GM23338 (cell line): ENCODE data around the gene SNRPA1. TPM values are rescaled to one million over a fixed set of nuclear protein-coding genes. Genes with fewer than 3 reads are reported as not detected.

ENCODE experiments used
- ATAC-seq: fragments of 200-7000 bp; cut with Tn5 transposase; 3 replicates; pipeline ENCODE4 v1.9.1; 2020
- DNase-seq: peaks from one replicate; pipeline ENCODE4 v3.0.0-alpha.2; 2015; ENCODE audit warnings: low spot score
- H2AFZ ChIP-seq: fragments of 200-600 bp; sonication (generic); 2 replicates; pipeline ENCODE4 v1.8.0; 2016; ENCODE audit warnings: antibody characterized with exemption, mild to moderate bottlenecking, moderate library complexity
- H3F3A ChIP-seq: fragments of 200-600 bp; sonication (generic); replicated peaks from 2 replicates; pipeline ENCODE4 v1.8.0; 2017; ENCODE audit warnings: antibody characterized with exemption, mixed run types, low read depth
- H3K27ac ChIP-seq: fragments of 200-600 bp; sonication (generic); 2 replicates; pipeline ENCODE4 v1.6.1; 2016; ENCODE audit warnings: low read depth
- H3K27me3 ChIP-seq: fragments of 200-600 bp; sonication (generic); 2 replicates; pipeline ENCODE4 v1.8.0; 2016; ENCODE audit warnings: mild to moderate bottlenecking, mixed run types, moderate library complexity; ENCODE audit not compliant: insufficient read depth
- H3K36me3 ChIP-seq: fragments of 200-600 bp; sonication (generic); 2 replicates; pipeline ENCODE4 v1.8.0; 2016; ENCODE audit warnings: mild to moderate bottlenecking; ENCODE audit not compliant: insufficient read depth
- H3K4me1 ChIP-seq: fragments of 200-600 bp; sonication (generic); 2 replicates; pipeline ENCODE4 v1.8.0; 2016; ENCODE audit warnings: mild to moderate bottlenecking, moderate library complexity; ENCODE audit not compliant: insufficient read depth
- H3K4me2 ChIP-seq: fragments of 200-600 bp; sonication (generic); 2 replicates; pipeline ENCODE4 v1.7.1; 2017; ENCODE audit warnings: mixed run types
- H3K4me3 ChIP-seq: fragments of 200-600 bp; sonication (generic); 2 replicates; pipeline ENCODE4 v1.6.1; 2016; ENCODE audit warnings: mixed run types
- H3K79me2 ChIP-seq: fragments of 200-600 bp; sonication (generic); replicated peaks from 2 replicates; pipeline ENCODE4 v1.8.0; 2017; ENCODE audit warnings: mild to moderate bottlenecking; ENCODE audit not compliant: insufficient read depth
- H3K9me2 ChIP-seq: fragments of 200-600 bp; sonication (generic); 2 replicates; pipeline ENCODE4 v1.8.0; 2017; ENCODE audit not compliant: insufficient read depth
- H4K20me1 ChIP-seq: fragments of 200-600 bp; sonication (generic); replicated peaks from 2 replicates; pipeline ENCODE4 v1.8.0; 2017; ENCODE audit warnings: mild to moderate bottlenecking; ENCODE audit not compliant: insufficient read depth
- H3K27ac Mint-ChIP-seq: 2 replicates; pipeline ENCODE4 v1.8.0; 2020; ENCODE audit warnings: inconsistent platforms, mild to moderate bottlenecking, moderate library complexity, mixed read lengths
- H3K27me3 Mint-ChIP-seq: 3 replicates; pipeline ENCODE4 v1.8.0; 2022; ENCODE audit warnings: low read depth, mild to moderate bottlenecking, moderate library complexity, mixed read lengths, inconsistent platforms; ENCODE audit not compliant: insufficient read depth, poor library complexity
- H3K36me3 Mint-ChIP-seq: 3 replicates; pipeline ENCODE4 v1.8.0; 2021; ENCODE audit warnings: low read depth, mild to moderate bottlenecking, inconsistent platforms, moderate library complexity, mixed read lengths
- H3K4me1 Mint-ChIP-seq: 3 replicates; pipeline ENCODE4 v1.8.0; 2020; ENCODE audit warnings: mild to moderate bottlenecking, inconsistent platforms, mixed read lengths
- H3K4me3 Mint-ChIP-seq: 3 replicates; pipeline ENCODE4 v1.8.0; 2021; ENCODE audit warnings: moderate library complexity, mild to moderate bottlenecking, inconsistent platforms, mixed read lengths
- H3K9me3 Mint-ChIP-seq: 3 replicates; pipeline ENCODE4 v1.8.0; 2020; ENCODE audit warnings: moderate library complexity, mild to moderate bottlenecking, inconsistent platforms, mixed read lengths
- CREB1 ChIP-seq: fragments of 250-450 bp; sonication (Bioruptor Pico); IDR thresholded peaks from 2 replicates; pipeline ENCODE4 v1.5.0; 2020; ENCODE audit warnings: low read depth, mild to moderate bottlenecking, moderate library complexity
- JUNB ChIP-seq: IDR thresholded peaks from one replicate; pipeline ENCODE4 v1.6.1; 2016; ENCODE audit warnings: antibody characterized with exemption; ENCODE audit not compliant: unreplicated experiment
- POLR2AphosphoS5 ChIP-seq: IDR thresholded peaks from 2 replicates; pipeline ENCODE4 v1.6.1; 2016; ENCODE audit warnings: antibody characterized with exemption, low read depth
- STAT1 ChIP-seq: IDR thresholded peaks from one replicate; pipeline ENCODE4 v1.6.1; 2016; ENCODE audit warnings: antibody characterized with exemption; ENCODE audit not compliant: unreplicated experiment
- ZNF331 ChIP-seq: fragments of 250-450 bp; sonication (Bioruptor Pico); IDR thresholded peaks from 2 replicates; pipeline ENCODE4 v1.5.0; 2020; ENCODE audit warnings: low read depth, mild to moderate bottlenecking, moderate library complexity
- polyA plus RNA-seq: library from polyadenylated mRNA; unstranded; fragments of >200 nt; fragmentation: Nextera tagmentation; extraction: Ambion mirVana; gene quantifications from 2 replicates; pipeline ENCODE4 v1.2.1, GENCODE V29; 2016
- total RNA-seq: library from RNA; depleted of rRNA; stranded (reverse); fragments of >200 nt; shearing (Covaris generic); gene quantifications from 2 replicates; pipeline ENCODE4 v1.2.3, GENCODE V29; 2014
- TF ChIP-seq, protein P1 (sequence below): fragments of 250-450 bp; sonication (Bioruptor Pico); IDR thresholded peaks from 2 replicates; pipeline ENCODE4 v1.5.0; 2020; ENCODE audit warnings: mild to moderate bottlenecking, moderate library complexity
- TF ChIP-seq, protein P2 (sequence below): IDR thresholded peaks from one replicate; pipeline ENCODE4 v1.6.1; 2018; ENCODE audit warnings: antibody characterized with exemption; ENCODE audit not compliant: unreplicated experiment
- TF ChIP-seq, protein P3 (sequence below): IDR thresholded peaks from 2 replicates; pipeline ENCODE4 v1.6.1; 2016; ENCODE audit warnings: antibody characterized with exemption

SNRPA1 gene
- total and polyA plus RNA-seq, 2 experiments from 2014 or later: 170 to 361 TPM

DNA sequence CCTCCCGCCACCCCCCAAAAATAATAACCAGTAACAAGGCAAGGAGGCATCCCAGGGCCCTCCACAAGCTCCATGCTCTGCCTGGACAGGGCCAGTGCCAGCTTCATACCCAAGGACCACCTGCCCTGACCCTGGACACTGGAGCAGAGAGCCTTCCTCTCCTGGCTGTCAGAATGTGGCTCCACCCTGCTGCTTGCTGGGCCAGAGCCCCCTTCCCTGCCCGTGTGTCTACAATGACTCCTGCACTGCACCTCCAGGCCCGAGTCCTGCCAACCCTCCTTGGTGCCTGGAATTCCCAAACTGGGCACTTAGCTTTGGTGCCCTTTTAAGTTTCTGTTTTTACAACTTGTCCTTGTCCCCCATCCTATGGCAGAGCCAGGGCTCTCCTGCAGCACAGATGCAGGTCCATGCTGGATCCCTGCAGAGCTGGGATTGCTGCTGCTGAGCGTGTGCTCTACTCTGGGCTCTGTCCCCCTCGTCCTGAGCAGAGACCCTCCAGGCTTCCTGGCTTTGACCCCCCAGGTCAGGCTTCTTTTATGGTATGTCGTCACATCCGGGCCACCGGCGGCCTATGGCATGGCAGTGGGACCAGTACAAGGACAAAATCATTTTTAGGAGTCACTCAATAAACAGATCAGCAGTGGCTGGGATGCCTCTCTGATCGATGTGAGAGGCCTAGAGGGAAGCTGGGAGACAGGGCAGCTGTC, 11.4 kb upstream of the SNRPA1 start (continued):
- TF ChIP-seq, protein P1, sequence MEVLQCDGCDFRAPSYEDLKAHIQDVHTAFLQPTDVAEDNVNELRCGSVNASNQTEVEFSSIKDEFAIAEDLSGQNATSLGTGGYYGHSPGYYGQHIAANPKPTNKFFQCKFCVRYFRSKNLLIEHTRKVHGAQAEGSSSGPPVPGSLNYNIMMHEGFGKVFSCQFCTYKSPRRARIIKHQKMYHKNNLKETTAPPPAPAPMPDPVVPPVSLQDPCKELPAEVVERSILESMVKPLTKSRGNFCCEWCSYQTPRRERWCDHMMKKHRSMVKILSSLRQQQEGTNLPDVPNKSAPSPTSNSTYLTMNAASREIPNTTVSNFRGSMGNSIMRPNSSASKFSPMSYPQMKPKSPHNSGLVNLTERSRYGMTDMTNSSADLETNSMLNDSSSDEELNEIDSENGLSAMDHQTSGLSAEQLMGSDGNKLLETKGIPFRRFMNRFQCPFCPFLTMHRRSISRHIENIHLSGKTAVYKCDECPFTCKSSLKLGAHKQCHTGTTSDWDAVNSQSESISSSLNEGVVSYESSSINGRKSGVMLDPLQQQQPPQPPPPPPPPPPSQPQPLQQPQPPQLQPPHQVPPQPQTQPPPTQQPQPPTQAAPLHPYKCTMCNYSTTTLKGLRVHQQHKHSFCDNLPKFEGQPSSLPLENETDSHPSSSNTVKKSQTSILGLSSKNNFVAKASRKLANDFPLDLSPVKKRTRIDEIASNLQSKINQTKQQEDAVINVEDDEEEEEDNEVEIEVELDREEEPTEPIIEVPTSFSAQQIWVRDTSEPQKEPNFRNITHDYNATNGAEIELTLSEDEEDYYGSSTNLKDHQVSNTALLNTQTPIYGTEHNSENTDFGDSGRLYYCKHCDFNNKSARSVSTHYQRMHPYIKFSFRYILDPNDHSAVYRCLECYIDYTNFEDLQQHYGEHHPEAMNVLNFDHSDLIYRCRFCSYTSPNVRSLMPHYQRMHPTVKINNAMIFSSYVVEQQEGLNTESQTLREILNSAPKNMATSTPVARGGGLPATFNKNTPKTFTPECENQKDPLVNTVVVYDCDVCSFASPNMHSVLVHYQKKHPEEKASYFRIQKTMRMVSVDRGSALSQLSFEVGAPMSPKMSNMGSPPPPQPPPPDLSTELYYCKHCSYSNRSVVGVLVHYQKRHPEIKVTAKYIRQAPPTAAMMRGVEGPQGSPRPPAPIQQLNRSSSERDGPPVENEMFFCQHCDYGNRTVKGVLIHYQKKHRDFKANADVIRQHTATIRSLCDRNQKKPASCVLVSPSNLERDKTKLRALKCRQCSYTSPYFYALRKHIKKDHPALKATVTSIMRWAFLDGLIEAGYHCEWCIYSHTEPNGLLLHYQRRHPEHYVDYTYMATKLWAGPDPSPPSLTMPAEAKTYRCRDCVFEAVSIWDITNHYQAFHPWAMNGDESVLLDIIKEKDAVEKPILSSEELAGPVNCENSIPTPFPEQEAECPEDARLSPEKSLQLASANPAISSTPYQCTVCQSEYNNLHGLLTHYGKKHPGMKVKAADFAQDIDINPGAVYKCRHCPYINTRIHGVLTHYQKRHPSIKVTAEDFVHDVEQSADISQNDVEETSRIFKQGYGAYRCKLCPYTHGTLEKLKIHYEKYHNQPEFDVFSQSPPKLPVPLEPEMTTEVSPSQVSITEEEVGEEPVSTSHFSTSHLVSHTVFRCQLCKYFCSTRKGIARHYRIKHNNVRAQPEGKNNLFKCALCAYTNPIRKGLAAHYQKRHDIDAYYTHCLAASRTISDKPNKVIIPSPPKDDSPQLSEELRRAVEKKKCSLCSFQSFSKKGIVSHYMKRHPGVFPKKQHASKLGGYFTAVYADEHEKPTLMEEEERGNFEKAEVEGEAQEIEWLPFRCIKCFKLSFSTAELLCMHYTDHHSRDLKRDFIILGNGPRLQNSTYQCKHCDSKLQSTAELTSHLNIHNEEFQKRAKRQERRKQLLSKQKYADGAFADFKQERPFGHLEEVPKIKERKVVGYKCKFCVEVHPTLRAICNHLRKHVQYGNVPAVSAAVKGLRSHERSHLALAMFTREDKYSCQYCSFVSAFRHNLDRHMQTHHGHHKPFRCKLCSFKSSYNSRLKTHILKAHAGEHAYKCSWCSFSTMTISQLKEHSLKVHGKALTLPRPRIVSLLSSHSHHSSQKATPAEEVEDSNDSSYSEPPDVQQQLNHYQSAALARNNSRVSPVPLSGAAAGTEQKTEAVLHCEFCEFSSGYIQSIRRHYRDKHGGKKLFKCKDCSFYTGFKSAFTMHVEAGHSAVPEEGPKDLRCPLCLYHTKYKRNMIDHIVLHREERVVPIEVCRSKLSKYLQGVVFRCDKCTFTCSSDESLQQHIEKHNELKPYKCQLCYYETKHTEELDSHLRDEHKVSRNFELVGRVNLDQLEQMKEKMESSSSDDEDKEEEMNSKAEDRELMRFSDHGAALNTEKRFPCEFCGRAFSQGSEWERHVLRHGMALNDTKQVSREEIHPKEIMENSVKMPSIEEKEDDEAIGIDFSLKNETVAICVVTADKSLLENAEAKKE (CRISPR knock-in tag): no peak
- no peak for TF ChIP-seq JUNB

DNA sequence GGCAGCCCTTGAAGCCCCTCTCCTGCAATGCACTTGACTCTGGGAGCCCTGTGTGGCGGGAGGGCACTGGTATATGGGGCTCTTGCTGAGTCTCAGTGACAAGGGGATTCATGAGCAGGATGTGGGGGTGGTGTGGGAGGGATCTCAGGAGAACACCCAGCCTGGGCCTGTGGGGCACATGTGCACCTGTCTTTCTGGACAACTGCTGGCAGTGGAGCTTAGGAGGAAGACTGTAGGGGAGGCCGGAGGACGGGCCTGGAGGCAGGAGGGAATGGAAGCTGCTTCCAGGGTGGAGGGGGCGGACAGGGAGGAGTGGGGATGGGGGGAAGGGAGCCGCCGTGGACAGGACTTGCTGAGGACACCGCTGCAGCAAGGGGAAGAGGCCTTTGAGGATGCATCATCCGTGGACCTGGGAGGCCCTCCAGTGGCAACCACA, 10.8 kb upstream of the SNRPA1 start:
- no peak overlapping the region for H3K4me2 ChIP-seq
- Mint-ChIP-seq H3K9me3 (no peaks in the 10 kb centered on the region), H3K36me3 (no peaks in the 10 kb centered on the region), H3K4me1 (no peaks in the 10 kb centered on the region), H3K27me3 (peaks cover 3% of the 10 kb centered on the region), H3K27ac (no peak overlapping the region), H3K4me3 (no peak overlapping the region)
- no peak for DNase-seq
- H3K4me1 ChIP-seq: no peaks in the 10 kb centered on the region
- no peaks in the 10 kb centered on the region for H4K20me1 ChIP-seq
- no peaks in the 10 kb centered on the region for H3K36me3 ChIP-seq
- H3K4me3 ChIP-seq: no peak overlapping the region
- no peak overlapping the region for H2AFZ ChIP-seq
- H3K9me2 ChIP-seq: no peaks in the 10 kb centered on the region
- no peak overlapping the region for H3K27ac ChIP-seq
- ATAC-seq: no peak
- no peaks in the 10 kb centered on the region for H3K27me3 ChIP-seq
- H3F3A ChIP-seq: no peaks in the 10 kb centered on the region
- H3K79me2 ChIP-seq: no peaks in the 10 kb centered on the region
- no peak for TF ChIP-seq STAT1
- TF ChIP-seq, protein P2, sequence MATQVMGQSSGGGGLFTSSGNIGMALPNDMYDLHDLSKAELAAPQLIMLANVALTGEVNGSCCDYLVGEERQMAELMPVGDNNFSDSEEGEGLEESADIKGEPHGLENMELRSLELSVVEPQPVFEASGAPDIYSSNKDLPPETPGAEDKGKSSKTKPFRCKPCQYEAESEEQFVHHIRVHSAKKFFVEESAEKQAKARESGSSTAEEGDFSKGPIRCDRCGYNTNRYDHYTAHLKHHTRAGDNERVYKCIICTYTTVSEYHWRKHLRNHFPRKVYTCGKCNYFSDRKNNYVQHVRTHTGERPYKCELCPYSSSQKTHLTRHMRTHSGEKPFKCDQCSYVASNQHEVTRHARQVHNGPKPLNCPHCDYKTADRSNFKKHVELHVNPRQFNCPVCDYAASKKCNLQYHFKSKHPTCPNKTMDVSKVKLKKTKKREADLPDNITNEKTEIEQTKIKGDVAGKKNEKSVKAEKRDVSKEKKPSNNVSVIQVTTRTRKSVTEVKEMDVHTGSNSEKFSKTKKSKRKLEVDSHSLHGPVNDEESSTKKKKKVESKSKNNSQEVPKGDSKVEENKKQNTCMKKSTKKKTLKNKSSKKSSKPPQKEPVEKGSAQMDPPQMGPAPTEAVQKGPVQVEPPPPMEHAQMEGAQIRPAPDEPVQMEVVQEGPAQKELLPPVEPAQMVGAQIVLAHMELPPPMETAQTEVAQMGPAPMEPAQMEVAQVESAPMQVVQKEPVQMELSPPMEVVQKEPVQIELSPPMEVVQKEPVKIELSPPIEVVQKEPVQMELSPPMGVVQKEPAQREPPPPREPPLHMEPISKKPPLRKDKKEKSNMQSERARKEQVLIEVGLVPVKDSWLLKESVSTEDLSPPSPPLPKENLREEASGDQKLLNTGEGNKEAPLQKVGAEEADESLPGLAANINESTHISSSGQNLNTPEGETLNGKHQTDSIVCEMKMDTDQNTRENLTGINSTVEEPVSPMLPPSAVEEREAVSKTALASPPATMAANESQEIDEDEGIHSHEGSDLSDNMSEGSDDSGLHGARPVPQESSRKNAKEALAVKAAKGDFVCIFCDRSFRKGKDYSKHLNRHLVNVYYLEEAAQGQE: no peak
- TF ChIP-seq CREB1 (CRISPR knock-in tag): no peak
- TF ChIP-seq, protein P3, sequence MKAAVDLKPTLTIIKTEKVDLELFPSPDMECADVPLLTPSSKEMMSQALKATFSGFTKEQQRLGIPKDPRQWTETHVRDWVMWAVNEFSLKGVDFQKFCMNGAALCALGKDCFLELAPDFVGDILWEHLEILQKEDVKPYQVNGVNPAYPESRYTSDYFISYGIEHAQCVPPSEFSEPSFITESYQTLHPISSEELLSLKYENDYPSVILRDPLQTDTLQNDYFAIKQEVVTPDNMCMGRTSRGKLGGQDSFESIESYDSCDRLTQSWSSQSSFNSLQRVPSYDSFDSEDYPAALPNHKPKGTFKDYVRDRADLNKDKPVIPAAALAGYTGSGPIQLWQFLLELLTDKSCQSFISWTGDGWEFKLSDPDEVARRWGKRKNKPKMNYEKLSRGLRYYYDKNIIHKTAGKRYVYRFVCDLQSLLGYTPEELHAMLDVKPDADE: no peak
- no peak for TF ChIP-seq POLR2AphosphoS5
- TF ChIP-seq ZNF331 (CRISPR knock-in tag): no peak
- TF ChIP-seq JUNB: no peak
